ENCODE data around the gene CCL17. TPM values are rescaled to one million over a fixed set of nuclear protein-coding genes. Genes with fewer than 3 reads are reported as not detected.
A peak's percentile ranks its signal among the peaks of the same experiment; 100 is the strongest.

Gene CCL17
- total and polyA plus RNA-seq, 2 of the 4 experiments (the other 2 are of a cell fraction), result not detected

DNA sequence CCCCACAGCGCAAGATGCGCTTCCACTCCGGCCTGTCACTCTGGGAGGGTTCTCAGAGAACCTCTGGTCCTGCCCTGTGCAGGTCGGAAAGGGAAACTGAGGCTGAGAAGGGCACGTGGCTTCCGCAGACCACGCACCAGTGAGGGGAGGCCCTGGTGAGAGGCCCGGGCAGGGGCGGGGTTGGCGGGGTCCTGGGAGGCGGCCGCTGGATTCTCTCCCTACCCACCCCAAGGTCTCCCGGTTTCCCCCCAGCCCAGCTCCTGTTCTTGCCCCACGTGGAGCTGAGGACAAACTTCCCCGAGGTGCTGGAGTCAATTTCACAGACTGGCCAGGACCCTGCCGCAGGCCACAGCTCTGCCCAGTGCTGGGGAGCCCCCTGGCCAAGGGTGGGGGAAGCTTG is 11.5 kb downstream of the CCL17 start:
- Histone ChIP-seq H3K9me1 (ENCODE audit: insufficient read depth, low read length) (no peaks in the 10 kb centered on the region), H3K14ac (replicated peaks; ENCODE audit: low read depth, low read length) (no peak overlapping the region), H3K9ac (ENCODE audit: low read depth, low read length) (no peak overlapping the region), H4K91ac (ENCODE audit: insufficient read depth, low read depth, low read length) (no peak overlapping the region), H2BK120ac (ENCODE audit: low read depth, low read length) (no peak overlapping the region), H3K4me3 (ENCODE audit: insufficient read depth, low read depth, low read length) (no peak overlapping the region), H3K4me2 (ENCODE audit: low read depth, low read length) (no peak overlapping the region), H3K4me1 (ENCODE audit: control insufficient read depth, insufficient read depth, low read length) (peaks cover 1% of the 10 kb centered on the region; the same call in 1 of the 2 replicates), H2BK15ac (ENCODE audit: low read depth, low read length) (no peak overlapping the region), H4K8ac (ENCODE audit: low read depth in 2 of 2, low read length in 2 of 2) (no peak overlapping the region), H3K4ac (ENCODE audit: low read depth, low read length) (no peak overlapping the region), H2AFZ (replicated peaks; ENCODE audit: low read length, poor library complexity) (peak overlapping the region; percentile 97), H3K18ac (ENCODE audit: low read depth, low read length) (no peak overlapping the region), H3K56ac (ENCODE audit: extremely low read depth, insufficient read depth, low read length) (no peak overlapping the region), H3K36me3 (ENCODE audit: control insufficient read depth, insufficient read depth, low read length) (no peaks in the 10 kb centered on the region), H3K23ac (ENCODE audit: low read depth, low read length) (no peak overlapping the region), H3K9me3 (ENCODE audit: control insufficient read depth, insufficient read depth, low read length) (no peaks in the 10 kb centered on the region), H3K27me3 (ENCODE audit: control insufficient read depth, insufficient read depth, low read length) (peaks cover 23% of the 10 kb centered on the region; the same call in 1 of the 2 replicates), H3K79me1 (ENCODE audit: low read depth in 1 of 2, low read length in 2 of 2) (no peaks in the 10 kb centered on the region), H4K5ac (ENCODE audit: low read depth, low read length) (no peak overlapping the region), H3K27ac (ENCODE audit: insufficient read depth, low read length) (no peak overlapping the region), H2BK5ac (ENCODE audit: low read depth, low read length, poor library complexity, severe bottlenecking) (no peak overlapping the region), H2BK20ac (ENCODE audit: low read depth, low read length) (no peak overlapping the region), H4K20me1 (ENCODE audit: insufficient read depth, low read length) (no peaks in the 10 kb centered on the region), H2AK9ac (replicated peaks; ENCODE audit: low read depth, low read length, poor library complexity) (no peak overlapping the region), H2AK5ac (ENCODE audit: low read depth, low read length) (no peak overlapping the region)
- dilution Hi-C loops (cut with HindIII; ENCODE audit: low sequenced_read_pairs, unreplicated experiment), result no loop called here
- ChIA-PET POLR2A (ENCODE audit: unreplicated experiment) (no interaction called here), CTCF (interaction anchor here (1.2 to 2.3 kb wide), 3 partner anchors 100 to 117 kb away, joined by 3 to 20 read pairs (median 4); no protein-coding TSS in a partner anchor)
- intact Hi-C loops (cut with micrococcal nuclease), result no loop called here
- in situ Hi-C loops (cut with MboI; ENCODE audit: low sequenced_read_pairs), result loop anchor here (5.0 to 10.0 kb wide), 2 partner anchors 114 to 331 kb away; no protein-coding TSS in a partner anchor
- TF ChIP-seq, protein P1, sequence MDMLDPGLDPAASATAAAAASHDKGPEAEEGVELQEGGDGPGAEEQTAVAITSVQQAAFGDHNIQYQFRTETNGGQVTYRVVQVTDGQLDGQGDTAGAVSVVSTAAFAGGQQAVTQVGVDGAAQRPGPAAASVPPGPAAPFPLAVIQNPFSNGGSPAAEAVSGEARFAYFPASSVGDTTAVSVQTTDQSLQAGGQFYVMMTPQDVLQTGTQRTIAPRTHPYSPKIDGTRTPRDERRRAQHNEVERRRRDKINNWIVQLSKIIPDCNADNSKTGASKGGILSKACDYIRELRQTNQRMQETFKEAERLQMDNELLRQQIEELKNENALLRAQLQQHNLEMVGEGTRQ (IDR thresholded peaks at IDR 0.05; ENCODE audit: low read depth, low read length), result no peak
- no peak for TF ChIP-seq RAD21 (IDR thresholded peaks at IDR 0.05; ENCODE audit: low read length)
- no peak for TF ChIP-seq RCOR1 (IDR thresholded peaks at IDR 0.05; ENCODE audit: insufficient replicate concordance, low read length)
- no peak for TF ChIP-seq MXI1 (IDR thresholded peaks at IDR 0.05; ENCODE audit: borderline replicate concordance, low read depth, low read length)
- no peak for TF ChIP-seq CEBPB (IDR thresholded peaks at IDR 0.05; ENCODE audit: low read depth, low read length)
- TF ChIP-seq SMC3 (IDR thresholded peaks at IDR 0.05; ENCODE audit: low read depth, low read length), result no peak
- no peak for TF ChIP-seq RFX5 (IDR thresholded peaks at IDR 0.05; ENCODE audit: low read depth, low read length)
- TF ChIP-seq, protein P2, sequence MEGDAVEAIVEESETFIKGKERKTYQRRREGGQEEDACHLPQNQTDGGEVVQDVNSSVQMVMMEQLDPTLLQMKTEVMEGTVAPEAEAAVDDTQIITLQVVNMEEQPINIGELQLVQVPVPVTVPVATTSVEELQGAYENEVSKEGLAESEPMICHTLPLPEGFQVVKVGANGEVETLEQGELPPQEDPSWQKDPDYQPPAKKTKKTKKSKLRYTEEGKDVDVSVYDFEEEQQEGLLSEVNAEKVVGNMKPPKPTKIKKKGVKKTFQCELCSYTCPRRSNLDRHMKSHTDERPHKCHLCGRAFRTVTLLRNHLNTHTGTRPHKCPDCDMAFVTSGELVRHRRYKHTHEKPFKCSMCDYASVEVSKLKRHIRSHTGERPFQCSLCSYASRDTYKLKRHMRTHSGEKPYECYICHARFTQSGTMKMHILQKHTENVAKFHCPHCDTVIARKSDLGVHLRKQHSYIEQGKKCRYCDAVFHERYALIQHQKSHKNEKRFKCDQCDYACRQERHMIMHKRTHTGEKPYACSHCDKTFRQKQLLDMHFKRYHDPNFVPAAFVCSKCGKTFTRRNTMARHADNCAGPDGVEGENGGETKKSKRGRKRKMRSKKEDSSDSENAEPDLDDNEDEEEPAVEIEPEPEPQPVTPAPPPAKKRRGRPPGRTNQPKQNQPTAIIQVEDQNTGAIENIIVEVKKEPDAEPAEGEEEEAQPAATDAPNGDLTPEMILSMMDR (conservative IDR thresholded peaks at IDR 0.05; ENCODE audit: low read depth, low read length), result no peak
- no peak for TF ChIP-seq FOS (IDR thresholded peaks at IDR 0.05; ENCODE audit: low read depth, low read length)
- TF ChIP-seq, protein P3, sequence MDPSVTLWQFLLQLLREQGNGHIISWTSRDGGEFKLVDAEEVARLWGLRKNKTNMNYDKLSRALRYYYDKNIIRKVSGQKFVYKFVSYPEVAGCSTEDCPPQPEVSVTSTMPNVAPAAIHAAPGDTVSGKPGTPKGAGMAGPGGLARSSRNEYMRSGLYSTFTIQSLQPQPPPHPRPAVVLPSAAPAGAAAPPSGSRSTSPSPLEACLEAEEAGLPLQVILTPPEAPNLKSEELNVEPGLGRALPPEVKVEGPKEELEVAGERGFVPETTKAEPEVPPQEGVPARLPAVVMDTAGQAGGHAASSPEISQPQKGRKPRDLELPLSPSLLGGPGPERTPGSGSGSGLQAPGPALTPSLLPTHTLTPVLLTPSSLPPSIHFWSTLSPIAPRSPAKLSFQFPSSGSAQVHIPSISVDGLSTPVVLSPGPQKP (IDR thresholded peaks at IDR 0.05; ENCODE audit: borderline replicate concordance, low read depth, low read length), result no peak
- TF ChIP-seq CHD1 (IDR thresholded peaks at IDR 0.05; ENCODE audit: low read depth, low read length), result no peak
- no peak for TF ChIP-seq NFE2L2 (IDR thresholded peaks at IDR 0.05; ENCODE audit: low read depth, low read length)
- TF ChIP-seq MAZ (IDR thresholded peaks at IDR 0.05; ENCODE audit: borderline replicate concordance, low read depth, low read length), result no peak
- no peak for TF ChIP-seq POLR2A (IDR thresholded peaks at IDR 0.05; ENCODE audit: low read depth, low read length)
- no peak for TF ChIP-seq BHLHE40 (IDR thresholded peaks at IDR 0.05; ENCODE audit: low read depth, low read length)
- TF ChIP-seq MAFK (IDR thresholded peaks at IDR 0.05; ENCODE audit: low read depth, low read length), result no peak
- ATAC-seq (ENCODE audit: low read depth) (no peak), DNase-seq (no peak)
- no TSS peak for BruUV-seq (replicated peaks)
- 54% methylated on average over 4 of the region's 16 CpGs; no CpG with 5 or more reads in 1 of the 2 experiments for WGBS, 2 experiments (ENCODE audit: extremely low coverage in 2 of 2, insufficient read length in 1 of 2)

Measured in IMR-90 (cell line).